HL-60/S4 treated with retinoic acid at 250 ng/mL for 4 days and 3 days (cell line): ENCODE data around the gene FOXD1.
"Not testable (repeated sequence)": the region's sequence is repeated elsewhere in the genome, so short reads cannot be mapped to it uniquely, and the experiment has no call there.

Experiments used
- in situ Hi-C: fragments of 300-500 bp; cut with MboI; formaldehyde crosslinking; loops from 2 replicates; pipeline ENCODE4 v1.7.0; 2022; ENCODE audit warnings: low sequenced_read_pairs

Gene FOXD1

GRCh38 chr5:73448463-73449136 lies at the start of gene FOXD1:
FOXD1 (minus strand) TSS chr5:73448777; CDS start chr5:73448362, 415 bp downstream.
- in situ Hi-C loops: no loop called here

GRCh38 chr5:73497497-73498056 lies 49.0 kb upstream of the FOXD1 start:
- in situ Hi-C loops: no loop called here

- in situ Hi-C loops: no loop called here
Measured at GRCh38 chr5:73496984-73497457, 48.4 kb upstream of the FOXD1 start.

GRCh38 chr5:73495772-73496335 lies 47.3 kb upstream of the FOXD1 start:
- in situ Hi-C loops: no loop called here

- in situ Hi-C loops: no loop called here
Measured at GRCh38 chr5:73494721-73495120, 46.1 kb upstream of the FOXD1 start.

- in situ Hi-C loops: no loop called here
Measured at GRCh38 chr5:73493421-73493820, 44.8 kb upstream of the FOXD1 start.

GRCh38 chr5:73491155-73491554 lies 42.6 kb upstream of the FOXD1 start:
- in situ Hi-C loops: no loop called here

GRCh38 chr5:73490088-73490487 lies 41.5 kb upstream of the FOXD1 start:
- in situ Hi-C loops: no loop called here

- in situ Hi-C loops: no loop called here
Measured at GRCh38 chr5:73488806-73489205, 40.2 kb upstream of the FOXD1 start.

- in situ Hi-C loops: no loop called here
Measured at GRCh38 chr5:73487815-73488214, 39.2 kb upstream of the FOXD1 start.

GRCh38 chr5:73487257-73487656 lies 38.7 kb upstream of the FOXD1 start:
- in situ Hi-C loops: not testable (repeated sequence)

- in situ Hi-C loops: no loop called here
Measured at GRCh38 chr5:73486119-73486899, 37.7 kb upstream of the FOXD1 start.

- in situ Hi-C loops: no loop called here
Measured at GRCh38 chr5:73485715-73486114, 37.1 kb upstream of the FOXD1 start.

GRCh38 chr5:73484511-73484910 lies 35.9 kb upstream of the FOXD1 start:
- in situ Hi-C loops: no loop called here

- in situ Hi-C loops: no loop called here
Measured at GRCh38 chr5:73483676-73484075, 35.1 kb upstream of the FOXD1 start.

GRCh38 chr5:73482383-73483136 lies 34.0 kb upstream of the FOXD1 start:
- in situ Hi-C loops: no loop called here

GRCh38 chr5:73480500-73480899 lies 31.9 kb upstream of the FOXD1 start:
- in situ Hi-C loops: no loop called here

GRCh38 chr5:73472116-73472515 lies 23.5 kb upstream of the FOXD1 start:
- in situ Hi-C loops: no loop called here

GRCh38 chr5:73471654-73472053 lies 23.1 kb upstream of the FOXD1 start:
- in situ Hi-C loops: no loop called here

GRCh38 chr5:73469878-73470277 lies 21.3 kb upstream of the FOXD1 start:
- in situ Hi-C loops: no loop called here

GRCh38 chr5:73468638-73469037 lies 20.1 kb upstream of the FOXD1 start:
- in situ Hi-C loops: not testable (repeated sequence)
